DOHH2 (cell line): ENCODE results near the gene ABTB1.

Experiments
- CTCF ChIP-seq: fragments of 200-600 bp; sonication (generic); IDR thresholded peaks from one replicate; pipeline ENCODE4 v1.5.1; 2014; ENCODE audit warnings: antibody characterized with exemption, mild to moderate bottlenecking, low read depth, low read length; ENCODE audit not compliant: poor library complexity, severe bottlenecking
- EZH2phosphoT487 ChIP-seq: fragments of 200-600 bp; sonication (generic); IDR thresholded peaks from 2 replicates; pipeline ENCODE4 v1.6.1; 2017; ENCODE audit warnings: borderline replicate concordance, mild to moderate bottlenecking, antibody characterized with exemption, low read length, moderate library complexity, mixed read lengths

GRCh38 chr3:127682561-127682960 lies 9.8 kb downstream of the ABTB1 start:
- no peak for TF ChIP-seq EZH2phosphoT487
- TF ChIP-seq CTCF: no peak
